ENCODE measurements around the gene SETD2. TPM values are rescaled to one million over a fixed set of nuclear protein-coding genes. Genes with fewer than 3 reads are reported as not detected.

Gene SETD2
- total and polyA plus RNA-seq, 2 experiments from 2014 or later, result 11.9 to 37.8 TPM

GRCh38 chr3:47089630-47090029 is 74.3 kb downstream of the SETD2 start:
- Histone ChIP-seq H3K9me2 (replicated peaks; ENCODE audit: insufficient read depth) (no peaks in the 10 kb centered on the region), H3K27ac (no peak overlapping the region), H3K9me3 (ENCODE audit: low read depth) (no peaks in the 10 kb centered on the region), H3K4me3 (no peak overlapping the region), H3K27me3 (no peaks in the 10 kb centered on the region), H3K79me2 (peaks cover 51% of the 10 kb centered on the region), H2AFZ (no peak overlapping the region), H3K36me3 (replicated peaks; ENCODE audit: insufficient read depth, low read depth) (no peaks in the 10 kb centered on the region), H4K20me1 (ENCODE audit: insufficient read depth, poor library complexity, severe bottlenecking) (peaks cover 5% of the 10 kb centered on the region), H3K4me2 (no peak overlapping the region), H3K4me1 (ENCODE audit: insufficient read depth) (no peaks in the 10 kb centered on the region)
- no peak for DNase-seq (ENCODE audit: low spot score)
- TF ChIP-seq EZH2phosphoT487 (IDR thresholded peaks at IDR 0.05; ENCODE audit: low read depth, severe bottlenecking, unreplicated experiment) (no peak), EZH2 (IDR thresholded peaks at IDR 0.05; ENCODE audit: borderline replicate concordance) (no peak)
- TF ChIP-seq, protein P1, sequence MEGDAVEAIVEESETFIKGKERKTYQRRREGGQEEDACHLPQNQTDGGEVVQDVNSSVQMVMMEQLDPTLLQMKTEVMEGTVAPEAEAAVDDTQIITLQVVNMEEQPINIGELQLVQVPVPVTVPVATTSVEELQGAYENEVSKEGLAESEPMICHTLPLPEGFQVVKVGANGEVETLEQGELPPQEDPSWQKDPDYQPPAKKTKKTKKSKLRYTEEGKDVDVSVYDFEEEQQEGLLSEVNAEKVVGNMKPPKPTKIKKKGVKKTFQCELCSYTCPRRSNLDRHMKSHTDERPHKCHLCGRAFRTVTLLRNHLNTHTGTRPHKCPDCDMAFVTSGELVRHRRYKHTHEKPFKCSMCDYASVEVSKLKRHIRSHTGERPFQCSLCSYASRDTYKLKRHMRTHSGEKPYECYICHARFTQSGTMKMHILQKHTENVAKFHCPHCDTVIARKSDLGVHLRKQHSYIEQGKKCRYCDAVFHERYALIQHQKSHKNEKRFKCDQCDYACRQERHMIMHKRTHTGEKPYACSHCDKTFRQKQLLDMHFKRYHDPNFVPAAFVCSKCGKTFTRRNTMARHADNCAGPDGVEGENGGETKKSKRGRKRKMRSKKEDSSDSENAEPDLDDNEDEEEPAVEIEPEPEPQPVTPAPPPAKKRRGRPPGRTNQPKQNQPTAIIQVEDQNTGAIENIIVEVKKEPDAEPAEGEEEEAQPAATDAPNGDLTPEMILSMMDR (IDR thresholded peaks at IDR 0.05; ENCODE audit: poor library complexity), result no peak
- 84% methylated on average over 2 of the region's 2 CpGs for WGBS (ENCODE audit: low lambda C conversion rate, missing lambda C conversion rate)

- DNase-seq (ENCODE audit: low spot score), result no peak
- WGBS (ENCODE audit: low lambda C conversion rate, missing lambda C conversion rate), result 88% methylated on average over 7 of the region's 7 CpGs
- no peak overlapping the region for H3K4me2 ChIP-seq
- no peak overlapping the region for H3K4me3 ChIP-seq
- no peak overlapping the region for H3K27ac ChIP-seq
- peaks cover 37% of the 10 kb centered on the region for H3K79me2 ChIP-seq
- H2AFZ ChIP-seq, result no peak overlapping the region
- no peaks in the 10 kb centered on the region for H3K9me2 ChIP-seq (replicated peaks; ENCODE audit: insufficient read depth)
- H4K20me1 ChIP-seq (ENCODE audit: insufficient read depth, poor library complexity, severe bottlenecking), result peaks cover 4% of the 10 kb centered on the region
- no peaks in the 10 kb centered on the region for H3K9me3 ChIP-seq (ENCODE audit: low read depth)
- H3K36me3 ChIP-seq (replicated peaks; ENCODE audit: insufficient read depth, low read depth), result no peaks in the 10 kb centered on the region
- TF ChIP-seq EZH2phosphoT487 (IDR thresholded peaks at IDR 0.05; ENCODE audit: low read depth, severe bottlenecking, unreplicated experiment) (no peak), EZH2 (IDR thresholded peaks at IDR 0.05; ENCODE audit: borderline replicate concordance) (no peak)
- TF ChIP-seq, protein P1 (IDR thresholded peaks at IDR 0.05; ENCODE audit: poor library complexity), result no peak
- H3K4me1 ChIP-seq (ENCODE audit: insufficient read depth), result no peaks in the 10 kb centered on the region
- H3K27me3 ChIP-seq, result no peaks in the 10 kb centered on the region
Observed at GRCh38 chr3:47086071-47086470, 77.8 kb downstream of the SETD2 start.

DNA sequence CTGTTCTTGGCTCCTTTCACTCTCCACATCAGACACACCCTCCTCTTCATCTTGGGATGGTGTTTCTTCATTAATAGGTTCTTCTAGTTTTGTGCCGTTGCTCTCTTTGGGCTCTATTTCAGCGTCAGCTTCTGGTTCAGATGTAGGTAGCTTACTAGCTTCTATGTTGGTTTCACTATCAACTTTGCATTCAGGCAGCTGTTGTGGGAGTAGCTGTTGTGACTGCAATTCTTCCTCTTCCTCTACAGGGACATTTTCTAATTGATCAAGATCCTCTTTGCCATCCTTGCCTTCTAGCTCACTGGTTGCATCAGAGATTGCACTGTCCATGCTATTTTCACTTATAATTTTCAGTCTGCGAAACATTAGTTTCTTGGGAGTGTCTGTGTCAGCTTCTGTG is 80.1 kb downstream of the SETD2 start:
- Histone ChIP-seq H3K4me1 (ENCODE audit: insufficient read depth) (no peaks in the 10 kb centered on the region), H3K27me3 (no peaks in the 10 kb centered on the region), H3K79me2 (peaks cover 36% of the 10 kb centered on the region), H3K9me2 (replicated peaks; ENCODE audit: insufficient read depth) (no peaks in the 10 kb centered on the region), H3K9me3 (ENCODE audit: low read depth) (no peaks in the 10 kb centered on the region), H4K20me1 (ENCODE audit: insufficient read depth, poor library complexity, severe bottlenecking) (no peaks in the 10 kb centered on the region), H3K36me3 (replicated peaks; ENCODE audit: insufficient read depth, low read depth) (no peaks in the 10 kb centered on the region), H2AFZ (no peak overlapping the region), H3K27ac (no peak overlapping the region), H3K4me3 (no peak overlapping the region), H3K4me2 (no peak overlapping the region)
- DNase-seq (ENCODE audit: low spot score), result no peak
- 98% methylated on average over 3 of the region's 3 CpGs for WGBS (ENCODE audit: low lambda C conversion rate, missing lambda C conversion rate)
- TF ChIP-seq EZH2phosphoT487 (IDR thresholded peaks at IDR 0.05; ENCODE audit: low read depth, severe bottlenecking, unreplicated experiment) (no peak), EZH2 (IDR thresholded peaks at IDR 0.05; ENCODE audit: borderline replicate concordance) (no peak)
- TF ChIP-seq, protein P1 (IDR thresholded peaks at IDR 0.05; ENCODE audit: poor library complexity), result no peak

DNA sequence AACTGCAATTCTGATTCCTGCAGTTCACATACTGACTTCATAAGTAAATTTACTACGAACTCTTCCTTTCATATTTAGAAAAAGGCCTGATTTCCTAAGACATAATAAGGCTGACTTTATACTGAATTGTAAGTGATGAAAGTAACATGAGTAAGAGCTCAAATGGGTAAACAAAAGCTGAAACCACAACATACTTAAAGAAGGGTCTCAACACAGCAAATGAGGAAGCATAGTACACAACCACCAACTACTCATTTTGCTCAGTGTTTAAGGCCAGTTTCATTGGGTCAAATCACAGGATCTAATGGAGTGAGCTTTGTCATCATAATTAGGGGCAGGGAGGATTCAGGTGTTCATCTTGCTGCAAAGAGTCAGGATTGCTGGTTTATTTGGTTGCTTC is 81.4 kb downstream of the SETD2 start:
- H3K4me1 ChIP-seq (ENCODE audit: insufficient read depth), result no peaks in the 10 kb centered on the region
- H2AFZ ChIP-seq, result no peak overlapping the region
- H3K4me3 ChIP-seq, result no peak overlapping the region
- TF ChIP-seq EZH2 (IDR thresholded peaks at IDR 0.05; ENCODE audit: borderline replicate concordance) (no peak), EZH2phosphoT487 (IDR thresholded peaks at IDR 0.05; ENCODE audit: low read depth, severe bottlenecking, unreplicated experiment) (no peak)
- TF ChIP-seq, protein P1 (IDR thresholded peaks at IDR 0.05; ENCODE audit: poor library complexity), result no peak
- no peaks in the 10 kb centered on the region for H3K27me3 ChIP-seq
- H3K79me2 ChIP-seq, result peaks cover 38% of the 10 kb centered on the region
- no peak for DNase-seq (ENCODE audit: low spot score)
- no peaks in the 10 kb centered on the region for H3K9me2 ChIP-seq (replicated peaks; ENCODE audit: insufficient read depth)
- no peaks in the 10 kb centered on the region for H3K36me3 ChIP-seq (replicated peaks; ENCODE audit: insufficient read depth, low read depth)
- H4K20me1 ChIP-seq (ENCODE audit: insufficient read depth, poor library complexity, severe bottlenecking), result no peaks in the 10 kb centered on the region
- H3K27ac ChIP-seq, result no peak overlapping the region
- 91% methylated on average over 1 of the region's 1 CpG for WGBS (ENCODE audit: low lambda C conversion rate, missing lambda C conversion rate)
- H3K9me3 ChIP-seq (ENCODE audit: low read depth), result no peaks in the 10 kb centered on the region
- no peak overlapping the region for H3K4me2 ChIP-seq
